ENCODE measurements around the gene TDRD7.

The TDRD7 gene

GRCh38 chr9:97411789-97412625, at the start of gene TDRD7:
Gene TDRD7, plus strand, starts transcription at chr9:97412096. Its CDS starts 16,370 bp downstream, at chr9:97428466.
- DNase-seq: peak; percentile 55

GRCh38 chr9:97362777-97363545, 48.9 kb upstream of the TDRD7 start:
- DNase-seq: no peak

DNA sequence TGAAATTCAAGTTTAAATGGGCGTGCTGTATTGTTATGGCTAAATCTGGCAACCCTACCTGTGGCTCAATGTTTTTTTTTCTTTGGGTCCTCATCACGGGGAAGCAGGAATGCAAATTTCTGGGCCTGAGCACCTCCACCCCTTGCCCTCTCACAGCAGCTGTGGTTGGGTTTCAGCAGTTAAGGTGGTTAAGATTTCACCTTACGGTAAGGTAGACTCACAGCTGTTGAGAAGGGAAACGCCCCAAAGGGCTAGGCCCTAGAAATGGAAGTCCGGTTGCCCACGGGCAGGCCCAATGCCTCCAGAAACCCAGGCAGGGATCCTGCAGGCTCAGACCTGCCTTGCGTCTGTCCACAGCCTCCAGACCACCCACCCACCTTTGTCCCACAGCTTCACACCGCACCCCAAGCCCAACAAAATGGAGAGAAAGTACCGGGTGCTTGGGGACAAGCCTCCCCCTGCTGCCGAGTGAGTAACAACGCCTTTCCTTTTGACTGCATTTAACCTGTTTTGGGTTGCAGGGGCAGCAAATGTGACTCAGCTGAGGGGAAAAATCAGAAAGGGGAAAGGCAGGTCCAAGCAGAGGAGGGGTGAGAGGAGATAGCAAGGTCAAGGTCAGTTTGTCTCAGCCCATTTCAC, 48.1 kb upstream of the TDRD7 start:
- no peak for DNase-seq

GRCh38 chr9:97364769-97365490, 47.0 kb upstream of the TDRD7 start:
- no peak for DNase-seq

DNA sequence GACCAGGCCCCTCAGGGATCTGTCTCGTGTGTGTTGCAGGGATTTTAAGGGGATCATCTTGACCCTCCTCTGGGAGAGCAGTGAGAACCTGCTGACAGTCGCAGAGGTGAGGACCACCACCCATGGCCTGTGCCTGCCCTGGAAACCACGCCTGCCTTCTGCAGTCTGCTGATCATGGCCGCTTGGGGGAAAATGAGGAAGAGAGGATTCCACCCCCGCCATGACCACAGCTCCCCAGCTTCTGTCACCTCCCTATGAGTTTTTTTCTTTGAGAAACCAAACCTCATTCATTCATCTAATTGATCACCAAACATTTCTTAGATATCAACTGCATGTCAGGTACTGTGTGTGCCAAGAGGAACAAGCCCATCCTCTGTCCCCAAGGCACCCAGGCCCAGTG, 46.3 kb upstream of the TDRD7 start:
- DNase-seq: no peak

- no peak for DNase-seq
Observed at GRCh38 chr9:97366476-97366875, 45.4 kb upstream of the TDRD7 start.

GRCh38 chr9:97366889-97367288, 45.0 kb upstream of the TDRD7 start:
- DNase-seq: no peak

GRCh38 chr9:97367729-97368128, 44.2 kb upstream of the TDRD7 start:
- no peak for DNase-seq

DNA sequence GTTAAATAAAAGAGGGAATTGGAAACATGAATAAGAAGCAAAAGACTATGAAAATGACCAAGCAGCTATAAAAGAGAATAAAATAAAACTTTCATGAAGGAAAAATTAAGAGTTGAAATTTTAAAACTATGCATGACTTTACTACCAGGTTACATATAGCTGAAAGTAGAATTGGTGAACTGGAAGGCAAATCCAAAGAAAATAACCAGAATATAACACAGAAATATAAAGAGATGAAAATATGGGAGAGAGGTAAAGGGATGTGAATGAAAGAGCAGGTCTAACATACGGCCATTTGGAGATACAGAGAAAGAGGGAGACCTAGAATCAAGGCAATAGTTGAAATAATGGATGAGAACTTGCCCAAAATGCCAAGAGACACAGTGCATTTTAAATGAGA, 42.9 kb upstream of the TDRD7 start:
- no peak for DNase-seq

DNA sequence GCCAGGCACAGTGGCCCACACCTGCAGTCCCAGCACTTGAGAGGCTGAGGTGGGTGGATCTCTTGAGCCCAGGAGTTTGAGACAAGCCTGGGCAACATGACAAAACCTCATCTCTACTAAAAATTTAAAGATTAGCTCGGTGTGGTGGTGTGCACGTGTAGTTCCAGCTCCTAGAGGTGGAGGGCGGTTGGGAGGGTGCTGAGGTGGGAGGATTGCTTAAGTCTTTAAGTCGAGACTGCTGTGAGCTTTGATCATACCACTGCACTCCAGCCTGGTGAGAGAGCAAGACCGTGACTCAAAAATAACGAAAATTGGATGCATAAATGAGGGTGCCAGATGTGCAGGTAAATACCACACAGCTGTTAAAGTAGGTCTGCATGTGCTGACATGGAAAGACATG, 39.3 kb upstream of the TDRD7 start:
- no peak for DNase-seq

GRCh38 chr9:97373331-97373730, 38.6 kb upstream of the TDRD7 start:
- no peak for DNase-seq

DNA sequence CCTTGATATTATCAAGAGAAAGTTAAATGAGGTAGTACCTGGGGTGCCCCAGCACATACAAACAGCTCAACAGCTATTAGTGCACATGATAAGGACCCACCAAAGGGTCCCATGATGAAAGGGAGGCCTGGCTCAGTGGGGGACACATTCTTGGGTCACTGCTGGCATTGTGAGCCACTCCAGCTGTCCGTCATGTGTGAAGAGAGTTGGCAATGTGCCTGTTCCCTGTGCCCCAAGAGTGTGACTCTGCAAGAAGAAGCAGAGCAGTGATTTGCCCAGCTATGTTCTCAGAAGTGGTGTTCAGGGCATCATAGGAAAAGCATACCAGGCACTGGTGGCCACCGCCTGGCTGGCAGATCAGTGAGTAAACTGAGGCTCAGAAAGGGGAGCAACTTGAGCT, 37.1 kb upstream of the TDRD7 start:
- no peak for DNase-seq

DNA sequence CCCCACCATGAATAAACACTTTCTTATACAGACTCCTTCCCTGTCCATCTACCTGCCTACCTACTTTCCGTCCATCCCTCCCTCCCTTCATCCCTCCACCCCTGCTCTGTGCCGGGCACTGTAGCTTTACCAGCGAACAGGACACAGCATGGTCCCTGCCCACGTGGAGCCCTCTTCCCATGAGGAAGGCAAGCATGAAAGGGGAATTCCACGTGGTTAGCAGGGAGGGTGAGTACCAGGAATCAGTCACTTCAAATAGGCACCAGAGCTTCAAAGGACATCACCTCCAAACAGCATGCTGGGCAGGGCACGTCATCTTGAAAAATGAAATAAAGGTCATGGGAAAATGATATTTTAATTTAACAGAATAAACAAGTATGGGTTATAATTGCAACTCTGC, 35.0 kb upstream of the TDRD7 start:
- no peak for DNase-seq

DNA sequence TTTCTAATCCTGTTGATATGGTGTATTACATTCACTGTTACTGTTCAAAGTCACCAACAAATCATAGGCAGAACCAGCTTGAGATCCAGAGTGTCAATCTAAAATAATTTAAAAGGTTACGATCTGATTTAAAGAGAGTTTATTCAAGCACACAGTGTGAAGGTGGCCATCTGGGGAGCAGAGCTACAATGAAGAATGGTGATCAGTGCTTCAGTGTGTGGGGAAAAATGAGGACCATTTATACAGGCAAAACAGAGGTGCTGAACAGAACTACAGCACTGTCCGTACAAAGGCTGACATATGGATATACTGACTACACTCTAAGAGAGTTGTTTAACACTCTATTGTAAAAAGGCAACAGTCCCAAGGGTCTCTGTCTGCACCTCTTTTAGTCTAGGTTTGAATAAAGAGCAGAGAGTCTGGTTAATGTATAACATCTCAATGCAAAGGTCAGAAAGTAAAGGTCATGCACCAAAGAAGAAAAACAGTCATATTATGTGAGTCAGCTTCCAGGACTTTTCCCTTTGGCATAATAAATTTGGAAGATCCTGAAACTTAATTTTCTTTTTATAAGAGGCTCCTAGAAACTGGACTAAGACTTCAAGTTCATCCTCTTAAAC, 29.7 kb upstream of the TDRD7 start:
- DNase-seq: no peak

DNA sequence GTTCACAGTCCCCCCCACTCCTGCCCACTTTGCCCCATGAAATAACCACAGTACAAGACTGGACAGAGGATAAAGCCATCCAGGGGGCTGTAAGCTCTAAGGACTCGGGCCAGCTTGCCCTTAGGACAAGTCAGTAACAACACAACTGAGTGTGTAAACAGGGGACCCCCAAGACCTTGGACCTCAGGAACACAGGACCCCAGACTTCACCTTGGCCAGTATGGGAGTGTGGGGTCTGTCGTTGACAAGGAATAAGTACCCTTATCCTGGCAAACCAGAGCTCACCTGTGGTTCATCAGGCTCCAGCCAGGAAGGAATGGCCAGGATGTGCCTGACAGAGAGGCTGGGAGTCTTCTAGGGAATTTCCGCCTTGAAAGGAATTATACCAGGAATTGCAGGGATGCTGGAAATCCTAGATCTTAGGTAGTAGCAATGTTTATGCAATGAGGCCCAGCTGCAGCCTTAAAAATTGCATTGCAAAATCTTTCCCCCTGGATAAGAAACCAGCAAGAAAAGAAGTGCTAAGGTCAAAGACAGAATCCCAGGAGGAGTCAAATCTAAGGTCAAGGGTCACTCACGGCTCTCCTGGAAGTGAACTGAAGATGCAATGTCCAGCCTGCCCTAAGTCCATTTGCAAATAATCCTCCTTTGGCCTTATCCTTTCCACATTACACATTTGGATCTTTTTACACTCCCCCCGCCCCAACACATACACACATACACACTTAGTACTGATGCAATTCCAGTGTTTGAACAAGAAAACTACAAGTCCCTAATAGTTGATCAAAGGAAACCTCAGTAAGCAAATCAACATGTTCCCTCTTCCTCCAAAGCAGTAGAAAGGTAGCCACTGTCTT, 27.3 kb upstream of the TDRD7 start:
- DNase-seq: no peak

DNA sequence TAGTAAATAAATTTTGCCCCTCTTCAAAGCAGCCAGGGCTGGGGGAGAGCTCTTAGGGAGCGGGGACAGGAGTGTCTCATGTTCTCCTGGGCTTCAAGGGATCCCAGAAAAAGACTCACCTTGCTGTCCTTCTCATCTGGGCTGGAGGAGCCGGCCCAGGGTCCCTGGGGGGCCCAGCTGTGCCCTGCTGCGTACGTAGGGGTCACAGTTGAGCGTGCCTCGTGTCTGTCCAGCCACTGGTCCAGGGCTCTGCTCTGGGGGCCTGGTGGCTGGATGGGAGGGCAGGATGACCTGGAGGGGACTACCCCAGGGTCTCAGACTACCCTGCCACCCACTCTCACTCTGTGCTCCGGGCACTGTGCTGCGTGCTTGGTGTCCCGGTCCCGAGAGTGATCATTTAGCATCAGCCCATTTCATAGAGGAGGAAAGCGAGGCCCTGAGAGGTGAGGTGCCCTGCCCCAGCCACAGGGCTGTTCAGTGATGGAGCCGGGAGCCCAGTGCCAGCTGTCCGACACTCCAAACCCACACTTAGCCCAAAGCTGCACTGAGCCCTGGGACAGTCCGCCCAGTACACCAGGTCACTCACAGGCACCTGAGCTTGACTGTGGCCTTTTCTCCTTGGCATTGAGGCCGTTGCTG, 26.2 kb upstream of the TDRD7 start:
- DNase-seq: no peak

DNA sequence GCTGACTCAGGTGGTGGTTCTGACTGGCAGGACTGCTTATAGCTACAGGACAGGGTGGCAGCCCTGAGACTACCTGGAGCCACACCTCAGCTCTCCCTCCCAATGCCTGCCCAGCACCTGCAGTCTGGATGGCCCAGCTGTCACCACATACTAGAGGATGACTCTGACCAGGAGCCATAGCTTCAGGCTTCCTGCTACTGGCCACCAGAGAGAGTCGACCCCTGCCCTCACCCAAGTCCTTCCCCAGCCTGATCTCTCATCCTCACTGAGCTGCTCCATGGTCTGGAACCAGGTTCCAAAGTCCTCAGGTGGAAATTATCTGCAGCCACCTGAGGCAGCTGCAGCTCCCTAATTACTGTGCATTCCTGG, 25.6 kb upstream of the TDRD7 start:
- no peak for DNase-seq

GRCh38 chr9:97386733-97387503, 25.0 kb upstream of the TDRD7 start:
- peak; percentile 20 for DNase-seq

GRCh38 chr9:97387504-97387886, 24.4 kb upstream of the TDRD7 start:
- no peak for DNase-seq

DNA sequence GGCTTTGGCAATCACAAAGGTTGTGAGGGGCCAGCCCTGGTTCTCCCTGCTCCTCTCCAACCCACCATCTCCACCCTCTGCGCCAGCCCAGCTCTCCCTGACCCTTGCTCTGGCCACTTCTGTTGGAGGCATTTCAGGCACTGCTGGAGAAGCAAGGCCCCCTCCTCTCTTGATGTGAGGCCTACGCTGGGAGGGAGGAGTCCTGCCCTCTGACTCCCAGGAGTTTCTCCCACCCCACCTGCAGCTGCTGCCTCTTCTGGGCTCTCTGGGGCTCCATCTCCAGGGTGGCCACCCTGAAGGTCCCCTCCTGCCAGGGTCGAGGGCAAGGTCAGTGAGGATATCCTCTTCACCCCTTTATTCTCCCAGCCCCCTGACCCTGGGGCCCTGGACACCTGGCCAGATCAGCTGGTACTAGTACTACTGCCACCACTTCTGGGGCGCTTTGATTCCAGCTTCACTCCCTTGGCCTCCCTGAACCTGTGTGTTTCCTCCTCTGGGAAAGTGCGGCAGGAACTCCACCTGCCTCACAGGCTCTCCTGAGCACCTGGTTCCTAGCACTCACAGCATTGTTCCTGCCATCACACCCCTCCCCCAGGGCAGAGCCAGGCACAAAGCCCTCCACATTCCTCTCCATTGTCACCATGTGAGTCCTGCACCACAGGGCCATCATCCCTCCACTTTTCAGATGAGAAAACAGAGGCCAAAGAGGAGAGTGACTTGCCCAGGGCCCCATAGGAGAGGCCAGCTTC, 23.8 kb upstream of the TDRD7 start:
- no peak for DNase-seq
